Astrocyte (in vitro differentiated cells and primary cell): Measurements from ENCODE around the gene NUP98.

Source experiments
- EZH2 ChIP-seq: IDR thresholded peaks from 2 replicates; pipeline ENCODE4 v1.6.1; 2012; ENCODE audit warnings: mild to moderate bottlenecking, low read length, inconsistent platforms; ENCODE audit not compliant: insufficient read depth
- TF ChIP-seq, protein P1 (sequence below): IDR thresholded peaks from 2 replicates; pipeline ENCODE4 v1.5.1; 2011; ENCODE audit warnings: low read depth, mild to moderate bottlenecking, inconsistent platforms, low read length, moderate library complexity; ENCODE audit not compliant: insufficient read depth

DNA sequence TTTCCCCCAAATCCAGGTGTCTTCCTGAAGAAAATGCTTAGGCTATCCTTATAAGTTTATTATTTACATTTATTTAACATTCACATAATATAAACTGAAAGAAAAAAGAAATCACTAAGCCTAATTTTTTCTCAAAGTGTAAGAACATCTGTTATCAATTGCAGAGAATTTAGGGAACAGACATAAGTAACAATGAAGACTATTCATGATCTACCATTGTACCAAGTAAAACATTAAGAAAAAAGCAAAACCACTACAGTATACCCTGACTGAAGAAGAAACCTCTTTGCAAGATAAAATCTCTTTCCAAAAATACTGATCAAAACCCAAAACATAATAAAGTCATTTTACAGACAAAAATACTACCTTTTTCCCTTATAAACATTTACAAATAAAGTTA, 60.5 kb downstream of the NUP98 start:
- TF ChIP-seq, protein P1, sequence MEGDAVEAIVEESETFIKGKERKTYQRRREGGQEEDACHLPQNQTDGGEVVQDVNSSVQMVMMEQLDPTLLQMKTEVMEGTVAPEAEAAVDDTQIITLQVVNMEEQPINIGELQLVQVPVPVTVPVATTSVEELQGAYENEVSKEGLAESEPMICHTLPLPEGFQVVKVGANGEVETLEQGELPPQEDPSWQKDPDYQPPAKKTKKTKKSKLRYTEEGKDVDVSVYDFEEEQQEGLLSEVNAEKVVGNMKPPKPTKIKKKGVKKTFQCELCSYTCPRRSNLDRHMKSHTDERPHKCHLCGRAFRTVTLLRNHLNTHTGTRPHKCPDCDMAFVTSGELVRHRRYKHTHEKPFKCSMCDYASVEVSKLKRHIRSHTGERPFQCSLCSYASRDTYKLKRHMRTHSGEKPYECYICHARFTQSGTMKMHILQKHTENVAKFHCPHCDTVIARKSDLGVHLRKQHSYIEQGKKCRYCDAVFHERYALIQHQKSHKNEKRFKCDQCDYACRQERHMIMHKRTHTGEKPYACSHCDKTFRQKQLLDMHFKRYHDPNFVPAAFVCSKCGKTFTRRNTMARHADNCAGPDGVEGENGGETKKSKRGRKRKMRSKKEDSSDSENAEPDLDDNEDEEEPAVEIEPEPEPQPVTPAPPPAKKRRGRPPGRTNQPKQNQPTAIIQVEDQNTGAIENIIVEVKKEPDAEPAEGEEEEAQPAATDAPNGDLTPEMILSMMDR, result no peak
- no peak for TF ChIP-seq EZH2
